Neural progenitor cell (in vitro differentiated cells): Measurements from ENCODE around the gene IQSEC1. TPM values are rescaled to one million over a fixed set of nuclear protein-coding genes. Genes with fewer than 3 reads are reported as not detected.

ENCODE experiments used
- DNase-seq: peaks from one replicate; pipeline ENCODE4 v3.0.0-alpha.2; 2016; ENCODE audit warnings: low spot score
- H2AFZ ChIP-seq: fragments of 200-600 bp; sonication (generic); replicated peaks from 2 replicates; pipeline ENCODE4 v1.6.1; 2016; ENCODE audit warnings: antibody characterized with exemption
- H3F3A ChIP-seq: fragments of 200-600 bp; sonication (generic); 2 replicates; pipeline ENCODE4 v1.6.1; 2016; ENCODE audit warnings: antibody characterized with exemption, low read depth
- H3K27ac ChIP-seq: fragments of 200-600 bp; sonication (generic); 2 replicates; pipeline ENCODE4 v1.5.1; 2016; ENCODE audit warnings: mild to moderate bottlenecking
- H3K27me3 ChIP-seq: fragments of 200-600 bp; sonication (generic); 2 replicates; pipeline ENCODE4 v1.6.1; 2016; ENCODE audit warnings: mild to moderate bottlenecking, moderate library complexity
- H3K36me3 ChIP-seq: fragments of 200-600 bp; sonication (generic); 2 replicates; pipeline ENCODE4 v1.5.1; 2016
- H3K4me1 ChIP-seq: fragments of 200-600 bp; sonication (generic); 2 replicates; pipeline ENCODE4 v1.6.1; 2016; ENCODE audit warnings: mixed run types
- H3K4me2 ChIP-seq: fragments of 200-600 bp; sonication (generic); 2 replicates; pipeline ENCODE4 v1.6.1; 2016
- H3K4me3 ChIP-seq: fragments of 200-600 bp; sonication (generic); 2 replicates; pipeline ENCODE4 v1.5.1; 2016
- H3K79me2 ChIP-seq: fragments of 200-600 bp; sonication (generic); 2 replicates; pipeline ENCODE4 v1.6.1; 2016; ENCODE audit warnings: low read depth
- H3K9ac ChIP-seq: fragments of 200-600 bp; sonication (generic); 2 replicates; pipeline ENCODE4 v1.6.1; 2016
- H3K9me3 ChIP-seq: fragments of 200-600 bp; sonication (generic); 2 replicates; pipeline ENCODE4 v1.5.1; 2016; ENCODE audit warnings: low read depth
- H4K20me1 ChIP-seq: fragments of 200-600 bp; sonication (generic); 2 replicates; pipeline ENCODE4 v1.6.1; 2016; ENCODE audit warnings: low read depth
- H3K27ac Mint-ChIP-seq: 3 replicates; pipeline ENCODE4 v1.8.0; 2021; ENCODE audit warnings: mixed read lengths
- H3K27me3 Mint-ChIP-seq: 2 replicates; pipeline ENCODE4 v1.8.0; 2022; ENCODE audit warnings: low read depth, mild to moderate bottlenecking, inconsistent platforms, moderate library complexity, mixed read lengths; ENCODE audit not compliant: insufficient read depth
- H3K36me3 Mint-ChIP-seq: 3 replicates; pipeline ENCODE4 v1.8.0; 2021; ENCODE audit warnings: mixed read lengths
- H3K4me1 Mint-ChIP-seq: 3 replicates; pipeline ENCODE4 v1.8.0; 2021; ENCODE audit warnings: mixed read lengths
- H3K4me3 Mint-ChIP-seq: 3 replicates; pipeline ENCODE4 v1.8.0; 2021; ENCODE audit warnings: mild to moderate bottlenecking, moderate library complexity, mixed read lengths
- H3K9me3 Mint-ChIP-seq: 3 replicates; pipeline ENCODE4 v1.8.0; 2020; ENCODE audit warnings: mixed read lengths
- EZH2 ChIP-seq: fragments of 200-600 bp; sonication (generic); IDR thresholded peaks from 2 replicates; pipeline ENCODE4 v1.6.1; 2017; ENCODE audit warnings: antibody characterized with exemption, mild to moderate bottlenecking, moderate library complexity
- EZH2phosphoT487 ChIP-seq: fragments of 200-600 bp; sonication (generic); IDR thresholded peaks from 2 replicates; pipeline ENCODE4 v1.6.1; 2017; ENCODE audit warnings: antibody characterized with exemption
- total RNA-seq: library from RNA; depleted of rRNA; stranded (reverse); fragments of >200 nt; gene quantifications from 2 replicates; pipeline ENCODE4 v1.2.3, GENCODE V29; 2015; ENCODE audit warnings: low replicate concordance
- TF ChIP-seq, protein P1 (sequence below): fragments of 200-600 bp; sonication (generic); IDR thresholded peaks from 2 replicates; pipeline ENCODE4 v1.5.1; 2017; ENCODE audit warnings: antibody characterized with exemption, mild to moderate bottlenecking

IQSEC1 gene
- total RNA-seq, 1 donor from 2014 or later = 8.9 TPM

DNA sequence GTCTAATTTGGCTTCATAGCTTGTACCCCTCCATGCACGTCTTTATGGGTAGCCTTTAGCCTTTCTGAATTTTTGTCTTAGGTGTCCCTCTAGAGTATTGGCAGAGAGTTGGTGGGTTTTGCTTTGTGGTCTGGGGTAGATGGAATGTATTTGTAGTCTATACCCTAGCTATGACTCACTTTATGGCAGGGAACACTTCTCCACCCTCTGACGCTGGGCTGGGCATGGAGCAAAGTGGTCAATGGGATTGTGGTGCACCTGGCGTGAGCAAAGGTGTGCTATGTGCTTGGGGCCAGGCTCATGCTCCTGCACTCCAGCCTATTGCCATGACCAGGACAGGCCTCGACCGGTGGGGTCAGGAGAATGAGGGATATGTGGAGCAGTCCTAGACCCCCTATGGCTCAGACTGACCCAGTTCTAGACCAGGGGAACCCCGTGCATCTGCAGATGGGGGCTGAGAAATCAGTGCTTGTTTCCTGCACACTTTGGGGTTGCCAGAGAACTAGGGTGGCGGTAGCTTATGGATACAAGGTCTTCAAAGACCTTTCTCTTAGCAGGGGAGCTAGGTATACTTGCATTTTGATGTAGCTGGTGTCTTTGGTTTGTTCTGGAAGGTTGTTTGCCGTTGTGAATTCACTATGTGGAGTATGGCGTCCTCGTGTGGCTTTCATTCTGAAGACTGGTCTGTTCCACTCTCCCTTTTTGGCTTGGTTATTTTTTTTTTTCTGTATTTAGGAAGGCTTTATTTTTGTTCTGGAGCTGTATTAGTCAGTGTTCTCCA is 182.4 kb downstream of the IQSEC1 start:
- TF ChIP-seq EZH2phosphoT487 = no peak
- TF ChIP-seq, protein P1, sequence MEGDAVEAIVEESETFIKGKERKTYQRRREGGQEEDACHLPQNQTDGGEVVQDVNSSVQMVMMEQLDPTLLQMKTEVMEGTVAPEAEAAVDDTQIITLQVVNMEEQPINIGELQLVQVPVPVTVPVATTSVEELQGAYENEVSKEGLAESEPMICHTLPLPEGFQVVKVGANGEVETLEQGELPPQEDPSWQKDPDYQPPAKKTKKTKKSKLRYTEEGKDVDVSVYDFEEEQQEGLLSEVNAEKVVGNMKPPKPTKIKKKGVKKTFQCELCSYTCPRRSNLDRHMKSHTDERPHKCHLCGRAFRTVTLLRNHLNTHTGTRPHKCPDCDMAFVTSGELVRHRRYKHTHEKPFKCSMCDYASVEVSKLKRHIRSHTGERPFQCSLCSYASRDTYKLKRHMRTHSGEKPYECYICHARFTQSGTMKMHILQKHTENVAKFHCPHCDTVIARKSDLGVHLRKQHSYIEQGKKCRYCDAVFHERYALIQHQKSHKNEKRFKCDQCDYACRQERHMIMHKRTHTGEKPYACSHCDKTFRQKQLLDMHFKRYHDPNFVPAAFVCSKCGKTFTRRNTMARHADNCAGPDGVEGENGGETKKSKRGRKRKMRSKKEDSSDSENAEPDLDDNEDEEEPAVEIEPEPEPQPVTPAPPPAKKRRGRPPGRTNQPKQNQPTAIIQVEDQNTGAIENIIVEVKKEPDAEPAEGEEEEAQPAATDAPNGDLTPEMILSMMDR = peak; percentile 42
- no peak overlapping the region for H3K4me3 Mint-ChIP-seq
- H3K27ac ChIP-seq = no peak overlapping the region

DNA sequence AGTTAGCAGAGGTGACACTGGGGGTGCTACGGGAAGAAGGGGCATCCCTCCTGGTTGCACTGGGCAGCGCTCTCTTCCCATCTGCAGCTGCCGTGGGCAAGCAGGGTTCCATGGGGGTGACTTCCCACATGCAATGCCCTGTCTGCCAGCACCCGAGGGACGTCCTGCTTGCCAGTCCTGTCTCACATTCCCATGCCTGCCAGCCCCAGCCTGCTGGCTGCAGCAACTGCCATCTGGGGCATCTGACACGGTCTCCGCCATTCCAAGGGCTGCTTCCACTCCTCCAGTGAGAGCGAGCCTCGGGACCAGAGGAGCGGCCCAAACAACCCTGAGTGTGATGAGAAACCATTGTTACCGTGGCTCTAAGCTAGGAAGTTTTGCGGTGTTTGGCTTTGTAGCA is 186.5 kb downstream of the IQSEC1 start:
- Histone ChIP-seq H3K9ac (no peak overlapping the region), H3K27ac (no peak overlapping the region), H3K4me2 (no peak overlapping the region), H3K4me1 (no peaks in the 10 kb centered on the region), H3F3A (no peaks in the 10 kb centered on the region), H4K20me1 (no peaks in the 10 kb centered on the region), H3K4me3 (no peak overlapping the region), H3K9me3 (no peaks in the 10 kb centered on the region), H3K27me3 (peaks cover 41% of the 10 kb centered on the region), H3K79me2 (no peaks in the 10 kb centered on the region), H2AFZ (no peak overlapping the region), H3K36me3 (no peaks in the 10 kb centered on the region)
- peaks cover 18% of the 10 kb centered on the region for H3K4me1 Mint-ChIP-seq
- no peak overlapping the region for H3K4me3 Mint-ChIP-seq
- peaks cover 4% of the 10 kb centered on the region for H3K27me3 Mint-ChIP-seq
- H3K27ac Mint-ChIP-seq = no peak overlapping the region
- peaks cover 1% of the 10 kb centered on the region for H3K9me3 Mint-ChIP-seq
- no peak for TF ChIP-seq EZH2phosphoT487
- TF ChIP-seq, protein P1 = no peak
- TF ChIP-seq EZH2 = no peak
- no peak for DNase-seq
- no peaks in the 10 kb centered on the region for H3K36me3 Mint-ChIP-seq

More for the DNA sequence above, 182.4 kb downstream of the IQSEC1 start:
- Histone ChIP-seq H3K4me3 (no peak overlapping the region), H2AFZ (no peak overlapping the region), H3K9ac (no peak overlapping the region), H3K4me1 (no peaks in the 10 kb centered on the region), H3K4me2 (no peak overlapping the region), H3K36me3 (no peaks in the 10 kb centered on the region), H3F3A (no peaks in the 10 kb centered on the region), H3K9me3 (no peaks in the 10 kb centered on the region), H3K27me3 (peaks cover 38% of the 10 kb centered on the region), H3K79me2 (no peaks in the 10 kb centered on the region), H4K20me1 (no peaks in the 10 kb centered on the region)
- peaks cover 32% of the 10 kb centered on the region for H3K4me1 Mint-ChIP-seq
- no peaks in the 10 kb centered on the region for H3K9me3 Mint-ChIP-seq
- no peak overlapping the region for H3K27ac Mint-ChIP-seq
- no peaks in the 10 kb centered on the region for H3K36me3 Mint-ChIP-seq
- peaks cover 8% of the 10 kb centered on the region for H3K27me3 Mint-ChIP-seq
- DNase-seq = no peak

DNA sequence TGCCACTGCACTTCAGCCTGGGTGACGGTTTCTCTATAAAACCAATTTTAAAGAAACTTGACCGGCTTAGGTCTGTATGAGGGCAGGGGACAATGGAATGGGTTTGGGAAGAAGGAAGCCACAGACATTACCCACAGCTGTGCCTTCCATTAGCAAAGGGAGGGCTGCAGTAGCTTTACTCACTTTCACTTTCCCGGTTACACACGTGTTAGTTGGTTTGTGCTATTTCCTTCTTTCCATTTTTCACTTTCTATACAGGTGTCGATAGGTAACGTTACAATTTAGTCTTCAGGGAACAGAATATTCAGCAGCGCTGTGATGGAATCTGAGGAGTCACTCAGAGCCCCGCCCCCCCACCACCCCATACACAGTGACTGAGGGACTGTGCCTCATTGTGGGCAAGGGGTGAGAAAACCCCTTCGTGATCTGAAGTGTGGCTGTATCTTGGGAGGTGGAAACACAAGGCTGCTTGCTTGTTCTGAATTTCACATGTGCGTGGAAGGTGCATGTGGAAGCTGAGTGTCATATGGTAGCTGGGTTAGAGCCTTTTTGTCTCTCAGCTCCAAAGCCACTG is 187.0 kb downstream of the IQSEC1 start:
- no peaks in the 10 kb centered on the region for H3K4me1 ChIP-seq
- H3K9me3 ChIP-seq = no peaks in the 10 kb centered on the region
- H3K4me3 ChIP-seq = no peak overlapping the region
- TF ChIP-seq EZH2phosphoT487 (no peak), EZH2 (no peak)
- TF ChIP-seq, protein P1 = no peak
- Mint-ChIP-seq H3K27me3 (peaks cover 4% of the 10 kb centered on the region), H3K27ac (no peak overlapping the region), H3K4me3 (no peak overlapping the region), H3K9me3 (peaks cover 1% of the 10 kb centered on the region), H3K4me1 (peaks cover 16% of the 10 kb centered on the region), H3K36me3 (no peaks in the 10 kb centered on the region)
- H3K27ac ChIP-seq = no peak overlapping the region
- H3K9ac ChIP-seq = no peak overlapping the region
- H3K4me2 ChIP-seq = no peak overlapping the region
- peaks cover 35% of the 10 kb centered on the region for H3K27me3 ChIP-seq
- DNase-seq = no peak
- H3K79me2 ChIP-seq = no peaks in the 10 kb centered on the region
- no peaks in the 10 kb centered on the region for H4K20me1 ChIP-seq
- H3K36me3 ChIP-seq = no peaks in the 10 kb centered on the region
- no peak overlapping the region for H2AFZ ChIP-seq
- H3F3A ChIP-seq = no peaks in the 10 kb centered on the region
